ENCODE data around the gene AKR1C2. TPM values are rescaled to one million over a fixed set of nuclear protein-coding genes. Genes with fewer than 3 reads are reported as not detected.

AKR1C2 gene
- total and polyA plus RNA-seq, 10 of the 15 experiments (the other 5 are each of a cell fraction or from before 2014, with no cell fraction given) = 0.31 to 0.44 (median 0.36) TPM; not detected in 7

DNA sequence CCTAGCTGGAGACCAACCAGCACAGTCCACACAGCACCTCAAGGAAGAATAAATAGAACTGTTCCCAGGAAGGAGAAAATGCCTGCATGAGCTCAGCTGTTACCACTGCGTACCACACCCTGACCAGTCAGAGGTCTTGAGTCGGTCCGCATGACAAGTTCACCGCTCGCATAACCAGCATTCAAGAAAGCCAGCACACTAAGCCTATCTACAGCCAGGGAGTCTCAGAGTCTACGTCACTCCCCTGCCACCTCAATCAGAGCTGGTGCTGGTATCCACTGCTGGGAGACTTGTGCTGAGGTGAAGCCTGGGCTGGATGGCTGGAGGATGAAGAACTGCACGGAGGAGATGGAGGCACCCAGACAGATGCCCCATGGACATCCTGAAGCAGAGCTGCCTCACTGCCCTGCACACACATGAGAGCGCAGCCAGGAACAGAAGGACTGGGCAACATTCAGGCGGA, 20.9 kb downstream of the AKR1C2 start (continued):
- TF ChIP-seq, protein P1, sequence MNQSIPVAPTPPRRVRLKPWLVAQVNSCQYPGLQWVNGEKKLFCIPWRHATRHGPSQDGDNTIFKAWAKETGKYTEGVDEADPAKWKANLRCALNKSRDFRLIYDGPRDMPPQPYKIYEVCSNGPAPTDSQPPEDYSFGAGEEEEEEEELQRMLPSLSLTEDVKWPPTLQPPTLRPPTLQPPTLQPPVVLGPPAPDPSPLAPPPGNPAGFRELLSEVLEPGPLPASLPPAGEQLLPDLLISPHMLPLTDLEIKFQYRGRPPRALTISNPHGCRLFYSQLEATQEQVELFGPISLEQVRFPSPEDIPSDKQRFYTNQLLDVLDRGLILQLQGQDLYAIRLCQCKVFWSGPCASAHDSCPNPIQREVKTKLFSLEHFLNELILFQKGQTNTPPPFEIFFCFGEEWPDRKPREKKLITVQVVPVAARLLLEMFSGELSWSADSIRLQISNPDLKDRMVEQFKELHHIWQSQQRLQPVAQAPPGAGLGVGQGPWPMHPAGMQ (IDR thresholded peaks at IDR 0.05; ENCODE audit: borderline replicate concordance) = no peak
- TF ChIP-seq BHLHE40 (IDR thresholded peaks at IDR 0.05; ENCODE audit: borderline replicate concordance in 1 of 2, low read depth in 2 of 2, low read length in 1 of 2) = no peak
- TF ChIP-seq, protein P2, sequence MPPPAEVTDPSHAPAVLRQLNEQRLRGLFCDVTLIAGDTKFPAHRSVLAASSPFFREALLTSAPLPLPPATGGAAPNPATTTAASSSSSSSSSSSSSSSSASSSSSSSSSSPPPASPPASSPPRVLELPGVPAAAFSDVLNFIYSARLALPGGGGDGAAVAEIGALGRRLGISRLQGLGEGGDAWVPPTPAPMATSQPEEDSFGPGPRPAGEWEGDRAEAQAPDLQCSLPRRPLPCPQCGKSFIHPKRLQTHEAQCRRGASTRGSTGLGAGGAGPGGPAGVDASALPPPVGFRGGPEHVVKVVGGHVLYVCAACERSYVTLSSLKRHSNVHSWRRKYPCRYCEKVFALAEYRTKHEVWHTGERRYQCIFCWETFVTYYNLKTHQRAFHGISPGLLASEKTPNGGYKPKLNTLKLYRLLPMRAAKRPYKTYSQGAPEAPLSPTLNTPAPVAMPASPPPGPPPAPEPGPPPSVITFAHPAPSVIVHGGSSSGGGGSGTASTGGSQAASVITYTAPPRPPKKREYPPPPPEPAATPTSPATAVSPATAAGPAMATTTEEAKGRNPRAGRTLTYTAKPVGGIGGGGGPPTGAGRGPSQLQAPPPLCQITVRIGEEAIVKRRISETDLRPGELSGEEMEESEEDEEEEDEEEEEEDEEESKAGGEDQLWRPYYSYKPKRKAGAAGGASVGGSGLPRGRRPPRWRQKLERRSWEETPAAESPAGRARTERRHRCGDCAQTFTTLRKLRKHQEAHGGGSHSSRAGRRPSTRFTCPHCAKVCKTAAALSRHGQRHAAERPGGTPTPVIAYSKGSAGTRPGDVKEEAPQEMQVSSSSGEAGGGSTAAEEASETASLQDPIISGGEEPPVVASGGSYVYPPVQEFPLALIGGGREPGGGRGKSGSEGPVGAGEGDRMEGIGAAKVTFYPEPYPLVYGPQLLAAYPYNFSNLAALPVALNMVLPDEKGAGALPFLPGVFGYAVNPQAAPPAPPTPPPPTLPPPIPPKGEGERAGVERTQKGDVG (CRISPR knock-in tag; IDR thresholded peaks at IDR 0.05) = no peak
- TF ChIP-seq CBFB (IDR thresholded peaks at IDR 0.05; ENCODE audit: low read depth) = no peak
- no peak for TF ChIP-seq ZBED1 (IDR thresholded peaks at IDR 0.05; ENCODE audit: borderline replicate concordance)
- no peak for TF ChIP-seq MYB (IDR thresholded peaks at IDR 0.05; ENCODE audit: borderline replicate concordance, low read depth, low read length)
- TF ChIP-seq, protein P3, sequence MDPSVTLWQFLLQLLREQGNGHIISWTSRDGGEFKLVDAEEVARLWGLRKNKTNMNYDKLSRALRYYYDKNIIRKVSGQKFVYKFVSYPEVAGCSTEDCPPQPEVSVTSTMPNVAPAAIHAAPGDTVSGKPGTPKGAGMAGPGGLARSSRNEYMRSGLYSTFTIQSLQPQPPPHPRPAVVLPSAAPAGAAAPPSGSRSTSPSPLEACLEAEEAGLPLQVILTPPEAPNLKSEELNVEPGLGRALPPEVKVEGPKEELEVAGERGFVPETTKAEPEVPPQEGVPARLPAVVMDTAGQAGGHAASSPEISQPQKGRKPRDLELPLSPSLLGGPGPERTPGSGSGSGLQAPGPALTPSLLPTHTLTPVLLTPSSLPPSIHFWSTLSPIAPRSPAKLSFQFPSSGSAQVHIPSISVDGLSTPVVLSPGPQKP (IDR thresholded peaks at IDR 0.05; ENCODE audit: low read depth, low read length) = no peak

Measured in GM12878 (cell line).